ENCODE results near the gene KMT5C.
A peak's percentile ranks its signal among the peaks of the same experiment; 100 is the strongest.

Gene KMT5C

DNA sequence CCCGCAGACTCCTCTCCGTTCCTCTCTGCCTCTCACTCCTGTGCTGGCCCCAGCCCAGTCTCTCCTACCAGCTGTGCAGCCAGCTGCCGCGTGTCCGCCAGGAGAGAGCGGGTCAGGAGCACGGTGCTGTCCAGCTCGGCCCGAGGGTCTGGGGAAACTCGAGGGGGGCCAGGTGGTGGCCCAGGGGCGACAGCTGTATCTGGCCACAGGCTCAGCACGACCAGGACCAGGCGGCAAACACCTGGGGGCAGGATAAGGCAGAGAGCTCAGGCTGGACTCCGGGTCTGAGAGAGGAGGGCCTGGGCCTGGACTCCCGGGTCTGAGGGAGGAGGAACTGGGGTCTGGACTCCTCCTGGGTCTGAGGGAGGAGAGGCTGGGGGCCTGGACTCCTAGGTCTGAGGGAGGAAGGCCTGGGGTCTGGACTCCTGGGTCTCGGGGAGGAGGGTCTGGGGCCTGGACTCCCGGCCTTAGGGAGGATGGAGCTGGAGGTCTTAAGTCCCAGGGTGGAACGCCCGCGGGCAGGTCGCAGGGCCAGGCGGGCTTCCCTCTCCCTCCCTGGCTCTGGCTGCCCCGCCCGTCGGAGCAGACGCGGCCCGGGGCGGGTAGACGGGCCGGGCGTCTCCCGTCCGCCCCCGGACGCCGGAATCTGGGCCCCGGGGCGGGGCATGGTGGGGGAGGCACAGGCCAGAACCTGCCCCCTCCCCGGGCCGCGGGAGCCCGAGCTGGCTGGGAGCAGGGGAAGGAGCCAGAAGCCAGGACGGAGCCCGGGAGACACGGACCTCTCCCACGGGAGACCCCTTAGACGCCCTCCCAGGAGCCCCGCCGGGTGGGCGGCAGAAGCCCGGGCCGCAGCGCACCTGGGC is 29.3 kb downstream of the KMT5C start:
- H3K4me3 Mint-ChIP-seq: peak overlapping the region; percentile 53
- ATAC-seq (replicated peaks; ENCODE audit: extremely low read depth, poor library complexity, severe bottlenecking) (peak; percentile 31), DNase-seq (ENCODE audit: low spot score in 2 of 2) (no peak)
- H3K36me3 Mint-ChIP-seq (ENCODE audit: insufficient read depth): peaks cover 4% of the 10 kb centered on the region
- no peak overlapping the region for H3K27ac Mint-ChIP-seq (ENCODE audit: low read depth)
- H3K4me1 Mint-ChIP-seq: peaks cover 10% of the 10 kb centered on the region
- peaks cover 62% of the 10 kb centered on the region for H3K27me3 Mint-ChIP-seq
- H3K9me3 Mint-ChIP-seq: no peaks in the 10 kb centered on the region

DNA sequence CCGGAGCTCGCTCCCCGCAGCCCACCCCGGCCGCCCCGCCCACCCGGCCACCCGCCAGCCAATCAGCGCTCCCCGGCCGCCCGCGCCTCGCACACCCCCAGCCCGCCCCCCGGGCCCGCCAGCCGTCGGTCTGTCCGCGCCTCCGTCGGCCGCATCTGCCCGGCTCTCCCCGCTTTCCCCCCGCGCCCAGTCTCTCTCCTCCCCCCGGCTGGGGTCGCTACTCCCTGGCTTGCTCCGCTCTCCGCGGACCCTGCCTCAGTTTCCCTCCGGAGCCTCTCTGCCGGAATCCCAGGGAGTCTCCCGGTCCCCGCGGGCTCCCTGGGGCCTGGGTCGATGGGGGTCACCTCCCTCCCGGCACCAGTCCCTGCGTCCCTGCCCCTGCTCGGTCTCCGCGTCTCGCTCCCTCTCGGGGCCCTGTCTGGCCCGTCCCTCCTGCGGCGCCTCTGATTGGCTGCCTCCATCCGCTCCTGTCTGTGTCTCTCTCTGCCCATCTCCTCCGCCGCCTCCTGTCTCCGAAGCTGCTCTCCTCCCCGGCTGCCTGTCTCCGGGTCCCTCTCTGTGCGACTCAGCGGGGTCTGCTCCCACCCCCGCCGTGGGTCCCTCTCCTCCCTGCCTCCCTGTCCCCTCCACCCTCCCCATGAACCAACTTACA is 30.1 kb downstream of the KMT5C start:
- DNase-seq (ENCODE audit: low spot score in 2 of 2) (no peak), ATAC-seq (replicated peaks; ENCODE audit: extremely low read depth, poor library complexity, severe bottlenecking) (peak; percentile 64)
- Mint-ChIP-seq H3K36me3 (ENCODE audit: insufficient read depth) (peaks cover 4% of the 10 kb centered on the region), H3K4me3 (peak overlapping the region; percentile 75), H3K9me3 (no peaks in the 10 kb centered on the region), H3K4me1 (peaks cover 11% of the 10 kb centered on the region), H3K27ac (ENCODE audit: low read depth) (no peak overlapping the region), H3K27me3 (peaks cover 66% of the 10 kb centered on the region)

DNA sequence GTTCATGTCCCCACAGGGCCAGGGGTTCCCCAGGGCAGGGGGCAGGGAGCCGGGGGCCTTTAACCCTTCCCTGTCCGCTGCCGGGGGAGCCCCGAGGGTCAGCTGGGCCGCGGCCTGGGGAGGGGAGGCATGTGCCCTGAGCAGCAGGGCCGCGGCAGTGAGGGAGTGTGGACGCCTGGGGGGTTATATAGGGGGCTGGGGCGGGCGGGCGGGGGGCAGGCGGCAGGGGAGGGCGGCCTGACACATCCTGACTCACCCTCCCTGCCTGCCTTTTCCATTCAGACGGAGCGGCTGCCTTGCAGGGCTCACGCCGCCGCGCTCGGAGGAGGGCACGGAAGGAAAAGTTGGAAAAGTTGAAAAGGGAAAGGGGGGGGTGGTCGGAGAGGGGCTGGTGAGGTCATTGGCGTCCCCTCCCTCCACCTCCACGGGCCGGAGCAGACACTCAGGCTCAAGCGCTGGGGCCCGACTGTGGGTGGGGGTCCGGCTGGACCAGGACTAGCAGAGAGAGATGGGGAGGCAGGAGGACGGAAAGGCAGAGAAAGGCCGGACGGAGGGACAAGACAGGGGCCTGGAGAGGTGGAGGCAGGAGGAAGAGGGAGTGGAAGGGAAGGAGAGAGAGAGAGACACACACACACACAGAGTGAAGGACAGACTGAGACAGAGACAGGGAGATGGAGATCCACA is 30.8 kb downstream of the KMT5C start, which contains the start of gene IL11:
IL11 (minus strand) TSS at position 159 of the 684 bp plus-strand sequence; CDS start at position 6, 153 bp downstream.
- peaks cover 11% of the 10 kb centered on the region for H3K4me1 Mint-ChIP-seq
- DNase-seq (ENCODE audit: low spot score in 2 of 2) (no peak), ATAC-seq (replicated peaks; ENCODE audit: extremely low read depth, poor library complexity, severe bottlenecking) (no peak)
- no peak within 1 kb of the TSS for H3K27ac Mint-ChIP-seq (ENCODE audit: low read depth)
- peaks cover 4% of the 10 kb centered on the region for H3K36me3 Mint-ChIP-seq (ENCODE audit: insufficient read depth)
- no peaks in the 10 kb centered on the region for H3K9me3 Mint-ChIP-seq
- peaks cover 65% of the 10 kb centered on the region for H3K27me3 Mint-ChIP-seq
- peak within 1 kb of the TSS; percentile 75 for H3K4me3 Mint-ChIP-seq

DNA sequence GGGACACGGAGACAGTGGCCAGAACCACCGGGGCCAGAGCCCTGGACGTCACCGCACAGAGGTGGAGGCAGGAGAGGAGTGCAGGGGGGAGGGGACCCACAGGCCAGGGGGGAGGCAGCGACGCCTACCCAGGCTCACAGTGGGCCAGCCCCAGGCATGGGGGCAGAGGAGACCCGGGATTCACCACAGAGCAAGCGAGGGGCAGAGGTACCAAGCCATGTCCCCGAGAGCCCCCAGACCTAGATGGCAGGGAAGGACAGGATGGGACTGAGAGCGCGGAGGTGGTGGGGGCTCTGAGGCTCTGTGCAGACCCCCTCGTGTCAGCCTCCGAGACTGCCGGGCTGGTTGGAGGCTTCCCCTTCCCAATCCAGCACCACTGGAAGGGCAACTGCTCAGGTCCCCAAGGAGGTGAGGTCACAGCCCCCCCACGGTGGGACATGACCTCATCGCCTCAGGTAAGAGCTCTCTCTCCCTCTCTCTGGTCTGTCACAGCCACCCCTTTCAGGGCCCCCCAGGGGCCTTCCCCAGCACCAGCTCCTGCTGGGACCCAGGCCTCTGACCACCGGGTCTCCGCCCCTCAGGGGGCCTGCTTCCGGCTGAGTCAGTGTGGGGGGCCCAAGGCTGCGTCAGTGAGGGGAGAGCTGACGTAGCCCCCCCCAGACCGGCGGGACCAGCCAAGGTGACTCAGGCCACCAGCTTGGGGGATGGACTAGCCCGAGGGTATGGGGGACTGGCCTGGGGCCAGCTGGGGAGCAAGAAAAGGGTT is 32.8 kb downstream of the KMT5C start:
- Mint-ChIP-seq H3K36me3 (ENCODE audit: insufficient read depth) (peaks cover 4% of the 10 kb centered on the region), H3K27me3 (peaks cover 56% of the 10 kb centered on the region), H3K4me1 (peaks cover 11% of the 10 kb centered on the region), H3K9me3 (no peaks in the 10 kb centered on the region), H3K27ac (ENCODE audit: low read depth) (no peak overlapping the region), H3K4me3 (no peak overlapping the region)
- DNase-seq (ENCODE audit: low spot score in 2 of 2) (no peak), ATAC-seq (replicated peaks; ENCODE audit: extremely low read depth, poor library complexity, severe bottlenecking) (no peak)

DNA sequence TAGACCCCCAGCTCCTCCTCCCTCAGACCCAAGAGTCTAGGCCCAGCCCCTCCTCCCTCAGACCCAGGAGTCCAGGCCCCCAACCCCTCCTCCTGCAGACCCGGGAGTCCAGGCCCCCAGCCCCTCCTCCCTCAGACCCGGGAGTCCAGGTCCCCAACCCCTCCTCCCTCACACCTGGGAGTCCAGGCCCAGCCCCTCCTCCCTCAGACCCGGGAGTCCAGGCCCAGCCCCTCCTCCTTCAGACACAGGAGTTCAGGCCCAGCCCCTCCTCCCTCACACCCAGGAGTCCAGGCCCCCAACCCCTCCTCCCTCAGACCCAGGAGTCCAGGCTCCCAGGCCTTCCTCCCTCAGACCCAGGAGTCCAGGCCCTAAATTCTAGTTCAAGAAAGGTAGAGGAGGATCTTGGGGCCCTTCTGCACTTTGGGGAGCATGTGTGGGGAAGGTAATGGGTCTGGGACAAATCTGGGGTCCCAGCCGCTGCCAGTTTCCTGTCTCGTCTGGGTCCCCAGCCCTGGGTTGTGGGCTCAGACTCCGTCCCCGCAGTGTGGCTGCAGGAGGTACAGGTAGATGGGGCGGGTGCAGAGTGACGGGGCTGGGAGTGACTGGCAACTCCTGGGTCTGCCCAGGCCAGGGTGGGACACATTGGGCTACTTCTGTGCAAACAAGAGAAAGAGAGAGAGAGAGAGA is 33.8 kb downstream of the KMT5C start:
- H3K4me1 Mint-ChIP-seq: peaks cover 11% of the 10 kb centered on the region
- peaks cover 56% of the 10 kb centered on the region for H3K27me3 Mint-ChIP-seq
- peaks cover 4% of the 10 kb centered on the region for H3K36me3 Mint-ChIP-seq (ENCODE audit: insufficient read depth)
- no peaks in the 10 kb centered on the region for H3K9me3 Mint-ChIP-seq
- no peak for DNase-seq (ENCODE audit: low spot score in 2 of 2)
- no peak overlapping the region for H3K4me3 Mint-ChIP-seq
- no peak for ATAC-seq (replicated peaks; ENCODE audit: extremely low read depth, poor library complexity, severe bottlenecking)
- no peak overlapping the region for H3K27ac Mint-ChIP-seq (ENCODE audit: low read depth)

DNA sequence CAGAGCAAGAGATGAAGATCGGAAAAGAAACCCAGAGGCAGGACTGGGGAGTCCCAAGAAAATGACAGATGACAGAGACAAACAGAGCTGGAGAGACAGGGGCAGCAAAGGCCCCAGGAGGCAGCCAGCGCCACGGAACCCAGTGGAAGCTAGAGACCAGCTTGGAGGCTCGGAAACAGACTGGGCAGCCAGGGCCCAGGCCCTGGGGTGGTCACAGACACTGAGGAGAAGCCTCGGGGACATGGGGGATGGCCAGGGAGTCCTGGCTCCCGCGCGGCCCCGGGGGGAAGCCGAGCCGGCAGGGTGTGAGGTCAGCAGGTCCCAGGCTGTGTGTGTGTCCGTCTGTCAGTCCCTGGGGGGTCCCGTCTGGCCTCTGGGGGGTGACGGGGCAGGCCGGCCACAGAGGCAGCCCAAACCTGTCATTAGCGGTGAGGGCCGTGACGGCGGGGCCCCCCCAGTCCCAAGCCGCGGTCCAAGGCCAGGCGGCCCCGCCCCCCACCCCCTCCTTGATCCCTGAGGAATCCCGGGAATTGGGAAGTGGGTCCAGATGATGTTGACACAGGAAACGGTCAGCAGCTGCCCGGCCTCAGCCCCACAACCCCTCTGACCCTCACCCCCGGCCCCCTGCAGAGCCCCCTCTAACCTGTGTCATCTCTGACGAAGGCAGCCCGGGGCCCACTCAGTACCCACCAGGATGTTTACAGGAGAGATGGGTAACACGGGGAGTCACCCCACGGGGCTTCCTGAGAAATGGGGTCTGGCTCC is 34.5 kb downstream of the KMT5C start:
- Mint-ChIP-seq H3K4me1 (peaks cover 11% of the 10 kb centered on the region), H3K27me3 (peaks cover 56% of the 10 kb centered on the region), H3K36me3 (ENCODE audit: insufficient read depth) (peaks cover 4% of the 10 kb centered on the region), H3K27ac (ENCODE audit: low read depth) (no peak overlapping the region), H3K4me3 (no peak overlapping the region), H3K9me3 (no peaks in the 10 kb centered on the region)
- no peak for ATAC-seq (replicated peaks; ENCODE audit: extremely low read depth, poor library complexity, severe bottlenecking)
- DNase-seq (ENCODE audit: low spot score in 2 of 2): no peak

DNA sequence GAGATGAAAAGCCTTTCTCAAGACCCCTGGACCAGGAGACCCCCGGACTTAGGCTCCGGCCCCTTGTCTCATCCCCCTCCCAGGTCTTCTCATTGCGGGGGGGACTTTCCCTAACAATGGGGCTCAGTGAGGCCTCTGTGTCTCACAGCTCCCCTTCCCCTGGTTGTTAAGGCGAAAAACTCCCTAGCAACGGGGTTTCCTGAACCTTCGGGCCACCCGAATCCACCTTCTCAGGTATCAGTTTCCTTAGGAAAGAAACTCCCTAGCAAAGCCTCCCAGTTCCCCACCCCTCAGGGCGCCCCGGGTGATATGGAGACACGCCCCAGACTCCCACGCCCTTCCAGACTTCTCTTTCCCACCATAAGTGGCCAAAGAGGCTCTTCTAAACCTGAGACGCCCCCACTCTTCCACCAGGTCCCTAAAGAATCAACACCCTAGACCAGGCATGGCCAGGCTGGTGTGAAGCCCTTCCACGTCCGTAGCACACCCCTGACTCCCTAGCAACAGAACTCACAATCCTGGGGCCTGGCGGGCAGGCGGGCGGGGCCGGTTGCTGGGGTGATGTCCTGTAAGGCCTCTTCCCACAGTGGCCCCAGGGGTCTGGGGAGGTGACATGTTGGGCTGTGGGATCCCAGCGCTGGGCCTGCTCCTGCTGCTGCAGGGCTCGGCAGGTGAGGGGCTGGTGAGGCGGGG is 36.7 kb downstream of the KMT5C start, which contains the start of gene TMEM190:
TMEM190 (plus strand) TSS at position 586 of the 693 bp plus-strand sequence; CDS start at position 614, 28 bp downstream.
- Mint-ChIP-seq H3K9me3 (no peaks in the 10 kb centered on the region), H3K27ac (ENCODE audit: low read depth) (no peak within 1 kb of the TSS), H3K27me3 (peaks cover 37% of the 10 kb centered on the region), H3K4me3 (no peak within 1 kb of the TSS), H3K4me1 (peaks cover 7% of the 10 kb centered on the region), H3K36me3 (ENCODE audit: insufficient read depth) (peaks cover 4% of the 10 kb centered on the region)
- ATAC-seq (replicated peaks; ENCODE audit: extremely low read depth, poor library complexity, severe bottlenecking) (no peak), DNase-seq (ENCODE audit: low spot score in 2 of 2) (no peak)

DNA sequence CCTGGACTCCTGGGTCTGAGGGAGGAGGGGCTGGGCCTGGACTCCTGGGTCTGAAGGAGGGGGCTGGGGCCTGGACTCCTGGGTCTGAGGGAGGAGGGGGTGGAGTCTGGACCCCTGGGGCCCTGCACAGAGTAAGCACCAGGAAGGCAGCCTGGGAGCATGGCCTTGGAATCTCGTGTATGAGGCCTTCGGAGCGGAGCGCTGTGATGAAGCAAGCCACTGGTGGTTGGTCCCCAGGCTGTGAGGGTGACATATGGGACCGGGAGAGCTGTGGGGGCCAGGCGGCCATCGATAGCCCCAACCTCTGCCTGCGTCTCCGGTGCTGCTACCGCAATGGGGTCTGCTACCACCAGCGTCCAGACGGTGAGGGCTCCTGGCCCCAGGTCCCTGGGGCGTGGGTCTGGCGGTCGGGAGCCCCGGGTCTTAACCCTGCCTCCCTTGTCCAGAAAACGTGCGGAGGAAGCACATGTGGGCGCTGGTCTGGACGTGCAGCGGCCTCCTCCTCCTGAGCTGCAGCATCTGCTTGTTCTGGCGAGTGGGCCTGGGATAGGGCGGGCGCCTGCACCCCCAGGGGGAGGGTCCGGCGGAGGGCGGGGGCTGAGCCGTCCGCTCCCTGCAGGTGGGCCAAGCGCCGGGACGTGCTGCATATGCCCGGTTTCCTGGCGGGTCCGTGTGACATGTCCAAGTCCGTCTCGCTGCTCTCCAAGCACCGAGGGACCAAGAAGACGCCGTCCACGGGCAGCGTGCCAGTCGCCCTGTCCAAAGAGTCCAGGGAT is 37.9 kb downstream of the KMT5C start:
- H3K4me3 Mint-ChIP-seq: no peak overlapping the region
- H3K36me3 Mint-ChIP-seq (ENCODE audit: insufficient read depth): peaks cover 2% of the 10 kb centered on the region
- H3K4me1 Mint-ChIP-seq: peaks cover 19% of the 10 kb centered on the region
- H3K27ac Mint-ChIP-seq (ENCODE audit: low read depth): no peak overlapping the region
- H3K27me3 Mint-ChIP-seq: peaks cover 25% of the 10 kb centered on the region
- ATAC-seq (replicated peaks; ENCODE audit: extremely low read depth, poor library complexity, severe bottlenecking) (no peak), DNase-seq (ENCODE audit: low spot score in 2 of 2) (no peak)
- no peaks in the 10 kb centered on the region for H3K9me3 Mint-ChIP-seq

DNA sequence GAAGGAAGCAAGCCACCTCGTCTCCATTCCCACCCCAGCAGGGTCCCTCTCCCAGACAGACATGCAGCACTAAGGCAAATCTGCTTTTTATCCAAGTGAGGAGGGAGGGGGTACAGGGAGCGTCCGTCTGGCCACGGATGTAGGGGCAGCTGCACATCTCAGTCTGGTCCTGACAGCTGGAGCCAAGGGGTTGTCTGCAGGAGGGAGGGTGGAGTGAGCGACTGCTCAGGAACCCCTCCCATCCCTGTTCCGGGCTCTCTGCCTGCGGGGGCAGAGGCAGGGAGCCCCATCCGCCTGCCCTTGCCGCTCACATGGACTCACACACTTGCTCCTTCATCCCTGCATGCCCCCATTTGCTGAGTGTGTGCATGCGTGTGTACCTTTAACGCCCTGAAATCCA is 39.5 kb downstream of the KMT5C start:
- no peaks in the 10 kb centered on the region for H3K9me3 Mint-ChIP-seq

DNA sequence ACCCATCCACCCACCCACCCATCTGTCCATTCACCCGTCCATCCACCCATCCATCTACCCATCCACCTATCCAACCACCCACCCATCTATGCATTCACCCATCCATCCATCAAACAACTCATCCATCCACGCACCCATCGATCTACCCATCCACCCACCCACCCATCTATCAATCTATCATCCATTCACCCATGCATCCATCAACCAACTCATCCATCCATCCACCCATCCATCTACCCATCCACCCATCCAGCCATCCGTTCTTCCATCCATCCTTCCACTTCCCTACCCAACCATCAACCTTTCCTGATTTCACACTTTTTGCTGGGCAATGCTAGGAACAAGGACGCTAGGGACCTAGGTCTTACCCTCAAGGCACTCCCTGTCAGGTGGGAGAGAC is 42.3 kb downstream of the KMT5C start:
- peak overlapping the region; percentile 79 for H3K27ac Mint-ChIP-seq (ENCODE audit: low read depth)
- peaks cover 47% of the 10 kb centered on the region for H3K4me1 Mint-ChIP-seq
- H3K36me3 Mint-ChIP-seq (ENCODE audit: insufficient read depth): peaks cover 20% of the 10 kb centered on the region
- DNase-seq (ENCODE audit: low spot score in 2 of 2): no peak
- H3K4me3 Mint-ChIP-seq: peak overlapping the region; percentile 97
- H3K27me3 Mint-ChIP-seq: no peaks in the 10 kb centered on the region
- H3K9me3 Mint-ChIP-seq: no peaks in the 10 kb centered on the region
- no peak for ATAC-seq (replicated peaks; ENCODE audit: extremely low read depth, poor library complexity, severe bottlenecking)

More for the DNA sequence above, 39.5 kb downstream of the KMT5C start:
- DNase-seq (ENCODE audit: low spot score in 2 of 2) (no peak), ATAC-seq (replicated peaks; ENCODE audit: extremely low read depth, poor library complexity, severe bottlenecking) (no peak)
- H3K4me3 Mint-ChIP-seq: no peak overlapping the region
- peaks cover 22% of the 10 kb centered on the region for H3K4me1 Mint-ChIP-seq
- H3K36me3 Mint-ChIP-seq (ENCODE audit: insufficient read depth): peaks cover 2% of the 10 kb centered on the region
- H3K27me3 Mint-ChIP-seq: peaks cover 14% of the 10 kb centered on the region
- peak overlapping the region; percentile 8 for H3K27ac Mint-ChIP-seq (ENCODE audit: low read depth)
